ENCODE measurements around the gene POLL. TPM values are rescaled to one million over a fixed set of nuclear protein-coding genes. Genes with fewer than 3 reads are reported as not detected.
"Not testable (repeated sequence)": the region's sequence is repeated elsewhere in the genome, so short reads cannot be mapped to it uniquely, and the experiment has no call there.

Gene POLL
- total RNA-seq (2021) (30.3 and 31.5 TPM in 2 replicates), Bru-seq, nascent RNA (percentile 61 among the genes with signal in this experiment), BruChase-seq, experiment 1, labeled RNA remaining after a 2-hour chase (percentile 69 among the genes with signal in this experiment), BruChase-seq, experiment 2, labeled RNA remaining after a 6-hour chase (percentile 60 among the genes with signal in this experiment)
- long read RNA-seq, partial matches to known transcripts: 5 of 22 reads
- long read RNA-seq, other reads (novel, unspliced or antisense): 14 of 22 reads

- no peaks in the 10 kb centered on the region for H3K9me2 ChIP-seq (ENCODE audit: insufficient read depth)
- H2AFZ ChIP-seq: peak within 1 kb of the TSS; percentile 89
- no peaks in the 10 kb centered on the region for H3K27me3 ChIP-seq (ENCODE audit: insufficient read depth, low read depth)
- H4K20me1 ChIP-seq (ENCODE audit: insufficient read depth): no peaks in the 10 kb centered on the region
- H3K9me3 ChIP-seq (ENCODE audit: insufficient read depth, low read depth): no peaks in the 10 kb centered on the region
- H3K36me3 ChIP-seq (ENCODE audit: low read depth): no peaks in the 10 kb centered on the region
- POLR2A ChIA-PET (ENCODE audit: unreplicated experiment): interaction anchor here (0.6 kb wide), 2 partner anchors 10 to 271 kb away, joined by 3 to 5 read pairs; no protein-coding TSS in a partner anchor
- TF ChIP-seq CTCF (conservative IDR thresholded peaks at IDR 0.05) (no peak), EZH2 (IDR thresholded peaks at IDR 0.05; ENCODE audit: low read depth) (no peak)
- intact Hi-C loops (cut with micrococcal nuclease; ENCODE audit: unreplicated experiment): no loop called here
- peak within 1 kb of the TSS; percentile 93 for H3K4me2 ChIP-seq
- peak within 1 kb of the TSS; percentile 97 for H3K4me3 ChIP-seq
- no peaks in the 10 kb centered on the region for H3F3A ChIP-seq (ENCODE audit: insufficient read depth, low read depth)
- DNase-seq: peak; percentile 79 to 83
- BruUV-seq (replicated peaks): no TSS peak
- peaks cover 12% of the 10 kb centered on the region; the same call in 1 of the 2 replicates for H3K4me1 ChIP-seq (replicated peaks; ENCODE audit: insufficient read depth)
- H3K79me2 ChIP-seq (ENCODE audit: low read depth): peaks cover 10% of the 10 kb centered on the region
- CTCF ChIA-PET: interaction anchor here (0.6 kb wide), 2 partner anchors 15 to 17 kb away, joined by 3 to 16 read pairs; no protein-coding TSS in a partner anchor
- no peak within 1 kb of the TSS for H3K27ac ChIP-seq
These were observed at the start of gene POLL, which contains the start of gene DPCD for GRCh38 chr10:101587725-101588653. TSS of gene POLL (minus strand) at chr10:101588257. CDS start at chr10:101587360, 897 bp downstream. TSS of gene DPCD (plus strand) at chr10:101588321. CDS start at chr10:101588337, 16 bp downstream.

GRCh38 chr10:101633510-101633909, 45.5 kb upstream of the POLL start:
- H3K27me3 ChIP-seq (ENCODE audit: insufficient read depth, low read depth); BruUV-seq (replicated peaks); H3K27ac ChIP-seq; H3F3A ChIP-seq (ENCODE audit: insufficient read depth, low read depth); POLR2A ChIA-PET (ENCODE audit: unreplicated experiment); intact Hi-C loops (cut with micrococcal nuclease; ENCODE audit: unreplicated experiment); H3K4me1 ChIP-seq (replicated peaks; ENCODE audit: insufficient read depth); DNase-seq; H3K9me3 ChIP-seq (ENCODE audit: insufficient read depth, low read depth); CTCF ChIA-PET; H3K36me3 ChIP-seq (ENCODE audit: low read depth); H3K4me2 ChIP-seq; H2AFZ ChIP-seq; H3K79me2 ChIP-seq (ENCODE audit: low read depth); H3K4me3 ChIP-seq; H4K20me1 ChIP-seq (ENCODE audit: insufficient read depth); H3K9me2 ChIP-seq (ENCODE audit: insufficient read depth): not testable (repeated sequence)

GRCh38 chr10:101631821-101632475, 43.9 kb upstream of the POLL start:
- POLR2A ChIA-PET (ENCODE audit: unreplicated experiment): no interaction called here
- no peaks in the 10 kb centered on the region for H4K20me1 ChIP-seq (ENCODE audit: insufficient read depth)
- no peaks in the 10 kb centered on the region for H3K9me3 ChIP-seq (ENCODE audit: insufficient read depth, low read depth)
- no peaks in the 10 kb centered on the region for H3K4me1 ChIP-seq (replicated peaks; ENCODE audit: insufficient read depth)
- intact Hi-C loops (cut with micrococcal nuclease; ENCODE audit: unreplicated experiment): no loop called here
- TF ChIP-seq CTCF (conservative IDR thresholded peaks at IDR 0.05) (no peak), EZH2 (IDR thresholded peaks at IDR 0.05; ENCODE audit: low read depth) (no peak)
- H3K9me2 ChIP-seq (ENCODE audit: insufficient read depth): no peaks in the 10 kb centered on the region
- no peak for DNase-seq
- no peak overlapping the region for H3K4me3 ChIP-seq
- H3K4me2 ChIP-seq: no peak overlapping the region
- H3K36me3 ChIP-seq (ENCODE audit: low read depth): no peaks in the 10 kb centered on the region
- no peak overlapping the region for H3K27ac ChIP-seq
- H3K79me2 ChIP-seq (ENCODE audit: low read depth): no peaks in the 10 kb centered on the region
- no TSS peak for BruUV-seq (replicated peaks)
- H3K27me3 ChIP-seq (ENCODE audit: insufficient read depth, low read depth): no peaks in the 10 kb centered on the region
- no peaks in the 10 kb centered on the region for H3F3A ChIP-seq (ENCODE audit: insufficient read depth, low read depth)
- no peak overlapping the region for H2AFZ ChIP-seq
- CTCF ChIA-PET: no interaction called here

Measured in PC-9 (cell line).